GM19239 (cell line): ENCODE measurements around the gene P2RX5.
"Not testable (repeated sequence)": the region's sequence is repeated elsewhere in the genome, so short reads cannot be mapped to it uniquely, and the experiment has no call there.

Experiments used
- DNase-seq: peaks from one replicate; pipeline ENCODE4 v3.0.0; 2011; ENCODE audit warnings: low spot score; ENCODE audit not compliant: insufficient read length
- FAIRE-seq: peaks from 2 replicates; lab custom pipeline; 2011; peaks lifted over from hg19 to GRCh38; lab: Jason Lieb, UNC

Gene P2RX5, protein sequence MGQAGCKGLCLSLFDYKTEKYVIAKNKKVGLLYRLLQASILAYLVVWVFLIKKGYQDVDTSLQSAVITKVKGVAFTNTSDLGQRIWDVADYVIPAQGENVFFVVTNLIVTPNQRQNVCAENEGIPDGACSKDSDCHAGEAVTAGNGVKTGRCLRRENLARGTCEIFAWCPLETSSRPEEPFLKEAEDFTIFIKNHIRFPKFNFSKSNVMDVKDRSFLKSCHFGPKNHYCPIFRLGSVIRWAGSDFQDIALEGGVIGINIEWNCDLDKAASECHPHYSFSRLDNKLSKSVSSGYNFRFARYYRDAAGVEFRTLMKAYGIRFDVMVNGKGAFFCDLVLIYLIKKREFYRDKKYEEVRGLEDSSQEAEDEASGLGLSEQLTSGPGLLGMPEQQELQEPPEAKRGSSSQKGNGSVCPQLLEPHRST

DNA sequence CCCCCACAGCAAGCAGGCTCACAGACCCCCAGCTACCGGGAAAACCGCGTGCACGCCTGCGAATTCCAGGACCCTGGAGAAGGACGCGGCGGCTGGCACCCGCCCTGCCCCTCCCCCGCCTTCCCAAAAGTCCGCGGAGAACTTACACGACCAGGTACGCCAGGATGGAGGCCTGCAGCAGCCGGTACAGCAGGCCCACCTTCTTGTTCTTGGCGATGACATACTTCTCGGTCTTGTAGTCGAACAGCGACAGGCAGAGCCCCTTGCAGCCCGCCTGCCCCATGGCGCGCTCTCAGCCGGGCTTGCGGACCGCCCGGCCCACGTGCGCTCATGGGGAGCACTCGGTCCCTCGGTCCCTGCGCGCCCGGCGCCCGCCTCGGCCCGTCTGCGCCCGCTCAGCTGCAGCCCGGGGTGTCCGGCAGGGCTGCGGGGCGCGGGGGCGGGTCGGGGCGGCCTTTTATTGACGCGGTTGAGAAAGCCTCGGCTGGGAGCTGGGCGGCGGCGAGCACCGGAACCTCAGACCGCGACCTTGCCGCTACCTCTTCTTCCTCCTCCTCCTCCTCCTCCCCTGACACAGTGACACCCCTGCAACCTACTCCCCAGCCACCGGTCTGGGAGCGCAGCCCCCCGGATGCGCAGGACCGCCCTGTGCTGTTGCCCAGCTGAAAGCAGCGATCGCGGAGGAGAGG is at the start of gene P2RX5:
Gene P2RX5 (minus strand): TSS at position 433 of the 689 bp plus-strand sequence. CDS start 150 bp downstream, at position 283.
- DNase-seq (peak; percentile 30), FAIRE-seq (peak; percentile 94)

DNA sequence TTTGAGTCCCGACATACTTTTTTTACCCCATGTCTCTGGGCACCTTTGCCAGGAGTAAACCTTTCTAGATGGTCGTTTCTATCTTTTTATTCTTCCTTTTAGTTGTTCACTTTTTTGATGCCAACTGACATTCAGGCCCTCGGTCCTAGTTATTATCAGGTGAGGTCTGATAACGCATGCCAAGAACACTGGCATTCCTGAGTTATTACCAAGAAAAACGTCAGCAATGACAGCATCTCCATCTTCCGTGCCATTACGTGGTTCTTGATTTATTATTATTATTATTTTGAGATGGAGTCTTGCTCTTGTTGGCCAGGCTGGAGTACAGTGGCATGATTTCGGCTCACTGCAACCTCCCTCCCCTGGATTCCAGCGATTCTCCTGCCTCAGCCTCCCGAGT is 49.1 kb upstream of the P2RX5 start:
- DNase-seq (no peak), FAIRE-seq (no peak)

DNA sequence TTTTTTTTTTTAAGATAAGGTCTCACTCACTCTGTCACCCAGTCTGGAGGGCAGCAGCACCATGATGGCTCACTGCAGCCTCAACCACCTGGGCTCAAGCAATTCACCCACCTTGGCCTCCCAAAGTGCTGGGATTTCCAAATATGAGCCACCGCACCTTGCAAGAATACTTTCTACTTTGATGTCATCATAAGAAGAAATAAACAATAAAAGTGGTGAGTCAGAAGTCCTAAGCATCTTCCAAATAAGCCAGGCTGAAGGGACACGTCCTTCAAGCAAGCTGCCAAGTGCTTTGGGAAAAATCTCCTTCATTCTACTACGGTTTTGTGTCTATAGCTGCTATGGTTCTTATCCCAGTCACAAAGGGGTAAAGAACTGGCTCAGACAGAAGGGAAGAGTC is 48.1 kb upstream of the P2RX5 start:
- DNase-seq (no peak), FAIRE-seq (no peak)

DNA sequence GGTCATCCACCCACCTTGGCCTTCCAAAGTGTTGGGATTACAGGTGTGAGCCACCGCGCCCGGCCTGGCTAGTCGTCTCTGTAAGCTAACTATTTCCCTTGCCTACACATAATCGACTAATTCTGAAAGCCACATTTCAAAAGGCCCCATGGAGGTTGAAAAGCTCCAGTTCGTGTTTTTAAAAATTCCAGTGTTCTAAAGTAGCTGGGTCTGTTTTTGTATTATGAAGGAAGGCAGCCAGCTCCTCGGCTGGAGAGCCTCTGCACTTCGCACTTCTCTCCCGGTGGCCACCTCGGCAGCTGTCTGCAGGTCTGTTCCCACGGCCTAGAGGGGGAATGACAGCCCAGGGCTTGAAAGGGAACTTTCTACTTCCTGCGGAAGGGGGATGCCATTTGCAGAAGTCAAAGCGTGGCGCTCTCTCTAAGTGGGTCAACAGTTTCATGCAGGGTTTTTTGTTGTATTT is 44.7 kb upstream of the P2RX5 start:
- FAIRE-seq (peak; percentile 77), DNase-seq (no peak)

DNA sequence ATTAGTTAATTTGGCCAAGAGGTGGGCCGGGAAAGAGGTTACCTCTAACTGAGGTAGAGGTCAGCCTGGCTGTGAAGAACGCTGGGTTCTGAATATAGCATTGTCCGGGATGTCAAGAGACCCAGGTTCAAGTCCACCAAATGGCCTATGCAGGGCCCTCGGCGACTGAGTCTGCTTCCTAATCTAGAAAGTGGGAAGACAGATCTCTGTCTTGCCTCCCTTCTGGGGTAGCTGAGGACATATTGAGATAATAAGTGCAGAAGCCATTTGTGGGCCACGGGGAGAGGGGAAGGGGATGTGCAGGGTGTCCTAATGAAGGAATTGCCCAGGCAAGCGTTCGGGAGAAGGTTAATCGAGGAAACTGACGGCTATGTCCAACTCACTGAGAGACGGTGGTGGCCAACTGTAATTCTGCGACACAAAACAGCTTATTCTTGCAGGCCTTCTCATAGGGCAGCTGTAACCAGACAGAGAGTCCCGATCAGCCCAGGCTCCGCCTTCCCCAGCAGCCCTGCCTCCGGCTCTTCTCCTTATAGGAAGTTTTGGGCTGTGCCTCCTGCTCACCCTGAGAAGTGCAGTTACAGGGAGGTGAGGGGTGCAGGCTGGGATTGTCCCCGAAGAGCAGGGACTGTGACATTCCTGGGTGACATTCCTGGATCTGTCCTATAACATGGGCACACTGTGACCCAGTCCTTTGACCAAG is 43.6 kb upstream of the P2RX5 start:
- FAIRE-seq (no peak), DNase-seq (no peak)

DNA sequence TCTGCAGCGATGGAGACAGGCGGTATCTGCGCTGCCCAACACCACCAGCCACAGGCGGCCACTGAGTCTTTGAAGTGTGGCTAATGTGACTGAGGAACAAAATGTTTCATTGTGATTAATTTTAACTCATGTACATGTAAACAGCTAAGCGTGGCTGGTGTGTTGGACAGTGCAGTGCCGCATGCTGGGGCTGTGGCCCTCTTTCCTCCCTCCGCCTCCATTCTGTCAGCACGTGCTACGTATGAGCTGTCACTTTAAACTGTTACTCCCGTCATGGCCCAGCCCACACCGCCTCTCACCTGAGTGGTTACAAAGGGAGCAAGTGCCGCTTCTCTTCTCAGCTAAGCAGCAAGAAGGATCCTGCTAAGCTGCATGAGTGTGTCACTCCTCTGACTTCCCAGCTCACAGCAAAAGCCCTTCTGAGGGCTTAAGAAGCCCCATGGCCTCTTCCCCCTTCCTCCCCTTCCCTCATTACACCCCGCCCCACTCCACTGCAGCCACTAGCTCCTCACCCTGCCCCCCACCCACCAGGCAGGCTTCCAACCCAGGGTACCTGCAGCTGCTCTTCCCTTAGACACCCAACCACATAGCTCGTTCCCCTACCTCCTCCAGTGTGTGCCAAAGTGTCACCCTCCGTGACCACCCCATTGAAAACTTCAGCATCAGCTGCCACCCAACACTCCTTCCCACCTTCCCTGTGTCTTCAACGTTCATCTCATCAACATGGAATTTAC is 42.8 kb upstream of the P2RX5 start:
- FAIRE-seq (no peak), DNase-seq (no peak)

DNA sequence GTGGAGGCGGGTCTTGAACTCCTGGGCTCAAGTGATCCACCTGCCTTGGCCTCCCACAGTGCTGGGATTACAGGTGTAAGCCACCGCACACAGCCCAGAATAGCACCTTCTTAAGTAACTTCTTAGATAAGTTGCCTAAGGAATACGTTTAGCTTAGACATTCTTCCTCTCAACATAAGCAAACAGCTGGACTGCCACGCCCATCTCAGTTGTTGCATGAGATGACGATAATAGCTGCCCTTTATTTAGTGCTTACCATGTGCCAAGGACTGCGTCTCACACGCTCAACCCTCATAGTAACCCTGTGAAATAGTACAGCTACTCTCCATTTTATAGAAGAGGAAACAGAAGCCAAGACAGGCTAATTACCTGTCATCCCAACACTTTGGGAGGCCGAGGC is 39.6 kb upstream of the P2RX5 start:
- FAIRE-seq (no peak), DNase-seq (no peak)

DNA sequence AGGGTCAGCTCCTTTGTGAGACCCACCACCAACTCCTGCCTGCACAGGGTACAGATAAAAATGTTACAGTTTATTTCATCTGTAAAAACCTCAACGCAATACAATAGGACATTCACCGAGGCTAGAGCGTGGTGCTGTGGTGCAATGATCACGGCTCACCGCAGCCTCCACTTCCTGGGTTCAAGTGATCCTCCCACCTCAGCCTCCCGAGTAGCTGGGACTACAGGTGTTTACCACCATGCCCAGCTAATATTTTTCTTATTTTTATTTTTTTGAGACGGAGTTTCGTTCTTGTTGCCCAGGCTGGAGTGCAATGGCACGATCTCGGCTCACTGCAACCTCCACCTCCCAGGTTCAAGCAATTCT is 38.9 kb upstream of the P2RX5 start:
- not testable (repeated sequence) for DNase-seq, FAIRE-seq

DNA sequence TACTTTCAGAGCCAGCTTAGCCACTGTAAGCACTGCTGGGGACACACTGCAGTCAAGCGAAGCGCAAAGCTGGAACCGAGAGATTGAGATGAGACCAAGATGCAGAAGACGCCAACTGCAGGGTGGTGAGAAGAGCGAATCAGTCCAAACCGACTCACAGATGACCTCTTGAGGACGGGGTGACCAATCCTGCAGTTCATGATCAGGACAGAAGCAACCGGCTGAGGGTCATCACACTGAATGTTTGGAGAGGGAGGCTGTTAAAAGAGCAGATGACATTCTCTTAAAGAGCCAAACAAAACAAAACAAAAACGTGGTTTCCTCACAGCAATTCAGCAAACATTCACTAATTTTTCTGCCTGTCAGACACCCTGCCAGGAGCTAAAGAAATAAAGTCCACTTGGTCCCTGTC is 36.3 kb upstream of the P2RX5 start:
- DNase-seq: no peak

DNA sequence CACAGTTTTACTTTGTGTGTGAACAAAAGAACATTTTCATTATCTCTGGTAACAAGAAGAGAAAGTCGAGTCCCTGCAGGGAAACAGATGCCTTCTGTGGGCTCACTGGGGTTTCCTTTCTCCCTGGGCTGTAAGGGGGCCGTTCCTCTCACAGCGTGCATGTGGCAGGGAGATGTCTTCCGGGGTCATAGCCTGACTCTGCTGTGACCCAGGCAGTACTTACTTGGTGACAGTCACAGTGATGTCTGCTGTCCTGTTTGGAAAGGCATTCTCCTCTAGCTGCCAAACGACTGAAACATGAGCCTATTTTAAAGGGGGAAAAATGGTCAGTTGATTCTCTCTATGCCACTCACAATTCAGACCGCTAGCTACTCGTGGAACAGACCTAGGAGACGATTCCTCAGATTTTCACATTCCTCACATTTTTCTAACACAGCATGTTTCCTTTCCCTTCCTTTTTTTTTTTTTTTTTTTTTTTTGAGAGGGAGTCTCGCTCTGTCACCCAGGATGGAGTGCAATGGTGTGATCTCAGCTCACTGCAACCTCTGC is 35.0 kb upstream of the P2RX5 start:
- FAIRE-seq (no peak), DNase-seq (no peak)

More for the DNA sequence above, 36.3 kb upstream of the P2RX5 start:
- FAIRE-seq: peak; percentile 81

DNA sequence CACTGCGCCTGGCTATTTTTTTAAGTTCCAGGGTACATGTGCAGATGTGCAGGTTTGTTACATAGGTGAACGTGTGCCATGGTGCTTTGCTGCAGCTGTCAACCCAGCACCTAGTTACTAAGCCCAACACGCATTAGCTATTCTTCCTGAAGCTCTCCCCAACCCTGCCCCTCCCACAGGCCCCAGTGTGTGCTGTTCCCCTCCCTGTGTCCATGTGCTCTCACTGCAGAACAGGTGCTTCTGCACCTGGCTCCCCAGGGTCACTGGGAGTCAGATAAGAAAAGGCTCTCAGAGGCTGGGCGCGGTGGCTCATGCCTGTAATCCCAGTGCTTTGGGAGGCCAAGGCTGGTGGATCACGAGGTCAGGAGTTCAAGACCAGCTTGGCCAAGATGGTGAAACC is 33.9 kb upstream of the P2RX5 start:
- FAIRE-seq: no peak
- DNase-seq: no peak

DNA sequence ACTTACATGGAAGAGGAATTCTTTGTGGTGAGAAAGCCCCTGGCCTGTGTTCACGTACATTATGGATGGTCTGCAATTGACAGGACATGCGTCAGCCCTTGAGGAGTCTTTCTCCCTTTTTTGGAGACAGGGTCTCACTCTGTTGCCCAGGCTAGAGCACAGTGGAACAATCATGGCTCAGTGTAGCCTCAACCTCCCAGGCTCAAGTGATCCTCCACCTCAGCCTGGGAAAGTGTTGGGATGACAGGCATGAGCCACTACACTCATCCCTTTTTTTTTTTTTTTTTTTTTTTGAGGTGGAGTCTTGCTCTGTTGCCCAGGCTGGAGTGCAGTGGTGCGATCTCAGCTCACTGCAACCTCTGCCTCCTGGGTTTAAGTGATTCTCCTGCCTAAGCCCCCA is 32.1 kb upstream of the P2RX5 start:
- FAIRE-seq, DNase-seq: not testable (repeated sequence)

DNA sequence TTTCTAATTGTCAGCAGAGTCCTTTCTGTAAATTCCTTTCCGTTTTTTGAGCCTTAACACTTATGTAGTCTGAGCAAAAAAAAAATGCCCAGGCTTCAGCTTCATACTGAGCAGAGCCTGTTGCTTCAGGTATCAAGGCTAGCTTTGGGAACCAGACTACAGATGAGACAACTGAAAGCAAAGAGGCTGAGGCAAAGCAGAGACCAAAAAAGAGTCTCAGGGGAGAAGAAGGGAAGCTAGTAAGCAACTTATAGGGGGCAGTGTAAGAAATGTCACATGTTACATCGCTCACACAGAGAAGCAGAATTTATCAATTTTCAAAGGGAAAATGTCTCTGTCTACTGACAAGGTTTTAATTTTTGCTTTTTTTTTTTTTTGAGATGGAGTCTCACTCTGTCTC is 31.1 kb upstream of the P2RX5 start:
- FAIRE-seq (peak; percentile 91), DNase-seq (no peak)

DNA sequence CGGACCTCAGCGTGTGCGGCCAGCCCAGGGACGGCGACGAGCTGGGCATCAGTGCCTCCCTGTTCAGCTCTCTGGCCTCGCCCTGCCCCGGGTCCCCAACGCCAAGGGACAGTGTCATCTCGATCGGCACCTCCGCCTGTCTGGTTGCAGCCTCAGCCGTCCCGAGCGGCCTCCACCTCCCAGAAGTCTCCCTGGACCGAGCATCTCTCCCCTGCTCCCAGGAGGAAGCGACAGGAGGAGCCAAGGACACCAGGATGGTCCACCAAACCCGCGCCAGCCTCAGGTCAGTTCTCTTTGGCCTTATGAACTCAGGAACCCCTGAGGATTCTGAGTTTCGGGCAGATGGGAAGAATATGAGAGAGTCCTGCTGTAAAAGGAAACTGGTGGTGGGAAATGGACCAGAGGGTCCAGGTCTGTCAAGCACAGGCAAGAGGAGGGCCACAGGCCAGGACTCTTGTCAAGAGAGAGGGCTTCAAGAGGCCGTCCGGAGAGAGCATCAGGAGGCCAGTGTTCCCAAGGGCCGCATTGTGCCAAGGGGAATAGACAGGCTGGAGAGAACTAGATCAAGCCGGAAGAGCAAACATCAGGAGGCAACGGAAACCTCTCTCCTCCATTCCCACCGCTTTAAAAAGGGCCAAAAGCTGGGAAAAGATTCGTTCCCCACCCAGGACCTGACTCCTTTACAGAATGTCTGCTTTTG is 28.6 kb upstream of the P2RX5 start:
- FAIRE-seq (no peak), DNase-seq (no peak)

DNA sequence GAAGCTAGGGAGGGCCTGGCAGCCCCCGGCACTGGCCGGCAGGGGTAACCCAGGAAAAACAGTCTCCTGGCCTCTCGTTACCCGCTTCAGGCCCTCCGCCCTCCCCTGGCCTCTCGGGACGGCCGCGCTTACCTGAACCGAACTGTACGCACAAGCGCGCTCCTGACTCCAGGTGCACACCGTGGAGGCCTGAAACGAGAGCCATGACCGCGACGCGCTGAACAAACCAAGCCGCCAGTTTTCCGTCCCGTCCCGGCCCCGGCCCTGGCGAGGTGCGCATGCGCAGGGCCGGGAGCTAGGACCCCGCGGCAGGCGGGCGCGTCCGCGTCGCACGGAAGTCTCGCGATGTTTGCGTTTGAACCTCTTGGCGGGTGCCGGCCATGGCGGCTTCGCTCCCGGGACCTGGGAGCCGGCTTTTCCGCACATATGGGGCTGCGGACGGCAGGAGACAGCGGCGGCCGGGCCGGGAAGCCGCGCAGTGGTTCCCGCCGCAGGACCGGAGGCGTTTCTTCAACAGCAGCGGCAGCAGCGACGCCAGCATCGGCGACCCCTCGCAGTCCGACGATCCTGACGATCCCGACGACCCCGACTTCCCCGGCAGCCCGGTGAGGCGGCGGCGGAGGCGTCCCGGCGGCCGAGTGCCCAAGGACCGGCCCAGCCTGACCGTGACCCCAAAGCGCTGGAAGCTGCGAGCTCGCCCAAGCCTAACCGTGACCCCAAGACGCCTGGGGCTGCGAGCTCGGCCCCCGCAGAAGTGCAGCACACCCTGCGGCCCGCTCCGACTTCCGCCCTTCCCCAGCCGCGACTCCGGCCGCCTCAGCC is 27.8 kb upstream of the P2RX5 start, which contains the start of gene HASPIN:
Gene HASPIN (plus strand): TSS at position 348 of the 822 bp plus-strand sequence. CDS start 33 bp downstream, at position 381.
- peak; percentile 77 for FAIRE-seq
- peak; percentile 92 for DNase-seq

DNA sequence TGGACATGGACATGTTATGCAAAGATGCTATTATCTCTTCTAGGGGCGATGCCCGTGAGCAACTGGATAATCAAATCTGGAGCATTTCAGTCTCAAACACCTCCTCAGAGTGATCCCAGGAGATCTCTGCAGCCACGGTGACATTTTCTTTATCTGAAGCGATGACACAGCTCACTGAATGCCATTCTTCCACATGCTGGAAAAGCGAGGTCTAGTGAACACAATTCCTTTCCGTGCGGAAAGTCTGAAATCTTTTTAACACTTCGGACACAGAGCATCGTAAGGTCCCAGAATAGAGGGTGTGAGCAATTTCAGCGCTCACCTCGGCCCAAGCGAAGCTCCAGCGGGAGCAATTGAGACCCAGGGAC is 27.2 kb upstream of the P2RX5 start:
- DNase-seq (no peak), FAIRE-seq (peak; percentile 44)

DNA sequence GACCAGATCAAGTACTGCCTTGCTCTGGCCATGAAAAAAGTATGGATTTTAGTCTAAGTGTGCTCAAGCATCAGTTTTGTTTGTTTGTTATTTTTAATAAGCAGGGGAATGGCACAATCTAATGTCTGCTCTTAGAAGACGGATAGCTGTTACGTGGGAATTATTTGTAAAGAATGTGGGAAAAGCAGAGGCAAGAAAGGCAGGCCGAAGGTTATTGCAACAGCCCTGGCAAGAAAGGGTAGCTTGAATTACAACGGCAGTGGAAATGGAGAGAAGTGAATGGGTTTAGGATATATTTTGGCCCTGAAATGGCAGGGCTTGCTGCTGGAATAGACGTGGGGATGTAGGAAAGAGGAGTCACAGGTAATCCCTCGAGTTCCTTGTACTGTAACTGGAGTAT is 26.8 kb upstream of the P2RX5 start:
- FAIRE-seq (peak; percentile 31), DNase-seq (no peak)

DNA sequence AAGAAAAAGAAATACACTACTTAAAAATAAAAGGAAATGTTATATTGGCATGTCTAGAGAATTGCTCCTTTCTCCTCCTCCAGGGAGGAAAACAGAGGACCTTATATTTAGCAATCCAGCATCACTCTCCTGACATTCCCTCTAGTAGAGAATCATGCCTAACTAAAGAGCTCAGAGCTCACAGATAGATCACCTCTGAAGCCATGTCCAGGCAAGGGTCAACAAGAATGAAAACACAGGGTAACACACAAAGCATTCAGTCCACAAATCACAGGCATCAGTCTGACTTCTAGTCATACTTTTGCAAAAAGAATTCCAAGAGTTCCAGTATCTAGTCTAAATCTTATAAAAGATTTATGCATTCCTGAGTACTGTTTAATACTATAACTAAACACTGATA is 23.3 kb upstream of the P2RX5 start:
- no peak for FAIRE-seq

More for the DNA sequence above, 23.3 kb upstream of the P2RX5 start:
- DNase-seq: no peak
